ENCODE results near the gene EPM2A.

EPM2A gene

GRCh38 chr6:145689529-145689928, 45.8 kb downstream of the EPM2A start:
- H3K27me3 ChIP-seq (ENCODE audit: control insufficient read depth, low read length): no peaks in the 10 kb centered on the region
- H3F3A ChIP-seq (ENCODE audit: control insufficient read depth, insufficient read depth): no peaks in the 10 kb centered on the region
- no peak overlapping the region for H3K27ac ChIP-seq (ENCODE audit: low read depth, low read length)
- no peaks in the 10 kb centered on the region for H3K4me1 ChIP-seq (ENCODE audit: control insufficient read depth, low read length)
- peaks cover 19% of the 10 kb centered on the region for H3K79me2 ChIP-seq (ENCODE audit: control insufficient read depth, low read length)
- no peaks in the 10 kb centered on the region for H3K9me2 ChIP-seq (replicated peaks; ENCODE audit: control insufficient read depth, low read length)
- peaks cover 17% of the 10 kb centered on the region for H3K36me3 ChIP-seq (ENCODE audit: control insufficient read depth, low read length)
- no peaks in the 10 kb centered on the region for H4K20me1 ChIP-seq (ENCODE audit: control insufficient read depth, insufficient read depth, low read depth, low read length)
- no peak for TF ChIP-seq CTCF (IDR thresholded peaks at IDR 0.05; ENCODE audit: low read depth, low read length, poor library complexity, severe bottlenecking)
- TF ChIP-seq EZH2phosphoT487 (IDR thresholded peaks at IDR 0.05; ENCODE audit: borderline replicate concordance, low read length): no peak
- no peak overlapping the region for H3K4me3 ChIP-seq (ENCODE audit: low read length)
- H3K4me2 ChIP-seq (ENCODE audit: low read length): no peak overlapping the region
- H3K9me3 ChIP-seq (ENCODE audit: control insufficient read depth, insufficient read depth, low read length): 0 out of 2 replicates have a peak, but pooled peaks cover 6% of the 10 kb centered on the region

GRCh38 chr6:145688493-145688905, 46.8 kb downstream of the EPM2A start:
- Histone ChIP-seq H3K27ac (ENCODE audit: low read depth, low read length) (no peak overlapping the region), H3K9me3 (ENCODE audit: control insufficient read depth, insufficient read depth, low read length) (0 out of 2 replicates have a peak, but pooled peaks cover 6% of the 10 kb centered on the region), H3K79me2 (ENCODE audit: control insufficient read depth, low read length) (peaks cover 19% of the 10 kb centered on the region), H3K4me2 (ENCODE audit: low read length) (no peak overlapping the region), H3F3A (ENCODE audit: control insufficient read depth, insufficient read depth) (no peaks in the 10 kb centered on the region), H3K27me3 (ENCODE audit: control insufficient read depth, low read length) (no peaks in the 10 kb centered on the region), H3K36me3 (ENCODE audit: control insufficient read depth, low read length) (peaks cover 27% of the 10 kb centered on the region), H3K4me3 (ENCODE audit: low read length) (no peak overlapping the region), H4K20me1 (ENCODE audit: control insufficient read depth, insufficient read depth, low read depth, low read length) (no peaks in the 10 kb centered on the region), H3K9me2 (replicated peaks; ENCODE audit: control insufficient read depth, low read length) (no peaks in the 10 kb centered on the region), H3K4me1 (ENCODE audit: control insufficient read depth, low read length) (no peaks in the 10 kb centered on the region)
- no peak for TF ChIP-seq EZH2phosphoT487 (IDR thresholded peaks at IDR 0.05; ENCODE audit: borderline replicate concordance, low read length)
- TF ChIP-seq CTCF (IDR thresholded peaks at IDR 0.05; ENCODE audit: low read depth, low read length, poor library complexity, severe bottlenecking): no peak

GRCh38 chr6:145685932-145686331, 49.4 kb downstream of the EPM2A start:
- Histone ChIP-seq H3K4me3 (ENCODE audit: low read length) (no peak overlapping the region), H3K9me3 (ENCODE audit: control insufficient read depth, insufficient read depth, low read length) (no peaks in the 10 kb centered on the region), H3K4me1 (ENCODE audit: control insufficient read depth, low read length) (no peaks in the 10 kb centered on the region), H3F3A (ENCODE audit: control insufficient read depth, insufficient read depth) (no peaks in the 10 kb centered on the region), H3K79me2 (ENCODE audit: control insufficient read depth, low read length) (peaks cover 14% of the 10 kb centered on the region), H3K27me3 (ENCODE audit: control insufficient read depth, low read length) (no peaks in the 10 kb centered on the region), H3K9me2 (replicated peaks; ENCODE audit: control insufficient read depth, low read length) (no peaks in the 10 kb centered on the region), H3K27ac (ENCODE audit: low read depth, low read length) (no peak overlapping the region), H4K20me1 (ENCODE audit: control insufficient read depth, insufficient read depth, low read depth, low read length) (no peaks in the 10 kb centered on the region), H3K4me2 (ENCODE audit: low read length) (no peak overlapping the region), H3K36me3 (ENCODE audit: control insufficient read depth, low read length) (peaks cover 40% of the 10 kb centered on the region)
- TF ChIP-seq CTCF (IDR thresholded peaks at IDR 0.05; ENCODE audit: low read depth, low read length, poor library complexity, severe bottlenecking) (no peak), EZH2phosphoT487 (IDR thresholded peaks at IDR 0.05; ENCODE audit: borderline replicate concordance, low read length) (no peak)

Data from DOHH2 (cell line).